Fibroblast of lung (primary cell): ENCODE data around the gene TUBB. TPM values are rescaled to one million over a fixed set of nuclear protein-coding genes. Genes with fewer than 3 reads are reported as not detected.
A peak's percentile ranks its signal among the peaks of the same experiment; 100 is the strongest.
"Not testable (repeated sequence)": the region's sequence is repeated elsewhere in the genome, so short reads cannot be mapped to it uniquely, and the experiment has no call there.

Experiments
- DNase-seq, 2 donors: peaks; one replicate each; pipeline versions ENCODE4 v3.0.0 to v3.0.0-alpha.2; 2010; ENCODE audit warnings: low read depth in 2 of 2
- H2AFZ ChIP-seq: 2 replicates; pipeline ENCODE4 v1.5.1; 2012; ENCODE audit warnings: low read length, control low read depth, inconsistent platforms
- H3K27ac ChIP-seq: 2 replicates; pipeline ENCODE4 v1.5.1; 2011; ENCODE audit warnings: low read length, control low read depth; ENCODE audit not compliant: insufficient read depth
- H3K27me3 ChIP-seq: 2 replicates; pipeline ENCODE4 v1.5.1; 2011; ENCODE audit warnings: mild to moderate bottlenecking, low read length; ENCODE audit not compliant: control insufficient read depth, insufficient read depth
- H3K36me3 ChIP-seq: 2 replicates; pipeline ENCODE4 v1.5.1; 2011; ENCODE audit warnings: low read length; ENCODE audit not compliant: control insufficient read depth, insufficient read depth
- H3K4me1 ChIP-seq: 2 replicates; pipeline ENCODE4 v1.5.1; 2011; ENCODE audit warnings: low read length; ENCODE audit not compliant: control insufficient read depth, insufficient read depth; ENCODE audit errors: extremely low read depth
- H3K4me2 ChIP-seq: 2 replicates; pipeline ENCODE4 v1.5.1; 2011; ENCODE audit warnings: low read length, control low read depth; ENCODE audit not compliant: insufficient read depth; ENCODE audit errors: extremely low read depth
- H3K4me3 ChIP-seq, 4 experiments: fragments of 200-600 bp in 1 of 4; sonication (generic) in 1 of 4; replicated peaks in 1 of 4; 2 replicates each; pipeline ENCODE4 v1.5.1; 2011 to 2016; ENCODE audit warnings: low read length in 4 of 4, low read depth in 3 of 4, mild to moderate bottlenecking in 3 of 4, control low read depth in 2 of 4, inconsistent platforms in 1 of 4, mixed read lengths in 1 of 4; ENCODE audit not compliant: insufficient read depth in 1 of 4; ENCODE audit errors: control extremely low read depth in 1 of 4
- H3K79me2 ChIP-seq: 2 replicates; pipeline ENCODE4 v1.5.1; 2012; ENCODE audit warnings: mild to moderate bottlenecking, low read length, inconsistent platforms; ENCODE audit not compliant: control insufficient read depth, insufficient read depth
- H3K9ac ChIP-seq: 2 replicates; pipeline ENCODE4 v1.5.1; 2011; ENCODE audit warnings: mild to moderate bottlenecking, low read length, control low read depth; ENCODE audit not compliant: insufficient read depth
- H3K9me3 ChIP-seq: 2 replicates; pipeline ENCODE4 v1.5.1; 2012; ENCODE audit warnings: low read depth, low read length; ENCODE audit not compliant: control insufficient read depth, insufficient read depth
- H4K20me1 ChIP-seq: 2 replicates; pipeline ENCODE4 v1.5.1; 2011; ENCODE audit warnings: low read length; ENCODE audit not compliant: control insufficient read depth, insufficient read depth; ENCODE audit errors: extremely low read depth
- CTCF ChIP-seq, 2 donors: IDR thresholded peaks in 1 of 2; conservative IDR thresholded peaks in 1 of 2; 1 replicate in 1 of 2; 2 replicates in 1 of 2; pipeline ENCODE4 v1.5.1; 2011 to 2012; ENCODE audit warnings: low read length in 2 of 2, control low read depth in 1 of 2, inconsistent platforms in 1 of 2, low read depth in 1 of 2, mild to moderate bottlenecking in 1 of 2
- EZH2 ChIP-seq: IDR thresholded peaks from 2 replicates; pipeline ENCODE4 v1.5.1; 2012; ENCODE audit warnings: low read length, control low read depth, mild to moderate bottlenecking; ENCODE audit errors: missing control alignments
- polyA plus RNA-seq, 2 donors: library from polyadenylated mRNA; depleted of rRNA in 1 of 2; stranded (reverse) in 1 of 2; unstranded in 1 of 2; fragments of >200 nt; gene quantifications; 2 replicates each; pipeline ENCODE4 v1.2.1, GENCODE V29; 2011 to 2012; ENCODE audit warnings: missing spikeins in 1 of 2
- total RNA-seq: library from RNA; depleted of rRNA; stranded (reverse); fragments of >200 nt; gene quantifications from 2 replicates; pipeline ENCODE4 v1.2.1, GENCODE V29; 2014

Gene TUBB
- total and polyA plus RNA-seq, 2 donors (not counting 1 experiment from before 2014, with no cell fraction given): 551 to 1,493 TPM

DNA sequence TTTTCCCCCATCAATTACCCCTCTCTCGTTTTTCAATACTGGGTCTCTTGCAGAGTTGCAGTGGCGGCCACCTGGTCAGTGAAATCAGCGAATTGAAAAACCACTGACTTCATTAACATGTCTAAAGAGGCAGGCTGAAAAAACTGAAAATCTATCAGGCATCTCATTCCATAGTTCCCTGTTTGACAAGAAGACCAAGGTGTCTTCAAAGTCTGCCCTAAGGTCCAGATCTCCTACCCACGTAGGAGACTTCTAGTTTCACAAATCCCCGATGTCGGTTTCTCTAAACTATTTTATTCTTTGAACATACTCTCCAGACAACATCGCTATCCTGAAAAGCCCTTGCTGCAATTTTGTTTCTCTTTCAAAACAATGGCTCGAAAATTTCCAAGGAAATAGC, 796 bp upstream of the TUBB start:
- DNase-seq: peak in 1 of 2 donors; percentile 29

GRCh38 chr6:30720738-30721197, 616 bp downstream of the TUBB start:
- peak in 1 of 2 donors; percentile 39 for DNase-seq
- Histone ChIP-seq H3K27ac (peak overlapping the region; percentile 94), H4K20me1 (peaks cover 5% of the 10 kb centered on the region), H3K27me3 (no peaks in the 10 kb centered on the region), H3K9ac (peak overlapping the region; percentile 87), H3K9me3 (no peaks in the 10 kb centered on the region), H2AFZ (no peak overlapping the region), H3K4me1 (peaks cover 17% of the 10 kb centered on the region), H3K36me3 (peaks cover 14% of the 10 kb centered on the region), H3K79me2 (peaks cover 72% of the 10 kb centered on the region), H3K4me2 (no peak overlapping the region), H3K4me3 (peak overlapping the region; percentile 57 to 96 (median 85))
- TF ChIP-seq CTCF (conservative IDR thresholded peaks at IDR 0.05 in 1 of 2, IDR thresholded peaks at IDR 0.05 in 1 of 2; ENCODE audit: low read depth in 1 of 2, low read length in 2 of 2) (no peak), EZH2 (no peak)

More for the DNA sequence above, 796 bp upstream of the TUBB start:
- peaks cover 60% of the 10 kb centered on the region for H3K79me2 ChIP-seq
- no peaks in the 10 kb centered on the region for H3K9me3 ChIP-seq
- peak overlapping the region; percentile 22 for H2AFZ ChIP-seq
- H3K36me3 ChIP-seq: peaks cover 12% of the 10 kb centered on the region
- H3K4me1 ChIP-seq: peaks cover 9% of the 10 kb centered on the region
- peak overlapping the region; percentile 67 to 87 (median 73) for H3K4me3 ChIP-seq
- TF ChIP-seq EZH2 (no peak), CTCF (conservative IDR thresholded peaks at IDR 0.05 in 1 of 2, IDR thresholded peaks at IDR 0.05 in 1 of 2; ENCODE audit: low read depth in 1 of 2, low read length in 2 of 2) (no peak)
- peak overlapping the region; percentile 83 for H3K27ac ChIP-seq
- H3K4me2 ChIP-seq: peak overlapping the region; percentile 97
- peaks cover 5% of the 10 kb centered on the region for H4K20me1 ChIP-seq
- H3K9ac ChIP-seq: peak overlapping the region; percentile 62
- H3K27me3 ChIP-seq: no peaks in the 10 kb centered on the region

GRCh38 chr6:30721198-30722024, 1.3 kb downstream of the TUBB start:
- H2AFZ ChIP-seq: no peak overlapping the region

GRCh38 chr6:30722025-30722279, 1.8 kb downstream of the TUBB start:
- not testable (repeated sequence) for H2AFZ ChIP-seq
- peak overlapping the region; percentile 92 for H3K27ac ChIP-seq
- peak in 1 of 2 donors; percentile 56 for DNase-seq

More at GRCh38 chr6:30721198-30722024, 1.3 kb downstream of the TUBB start:
- peak in 1 of 2 donors; percentile 14 for TF ChIP-seq CTCF (conservative IDR thresholded peaks at IDR 0.05 in 1 of 2, IDR thresholded peaks at IDR 0.05 in 1 of 2; ENCODE audit: low read depth in 1 of 2, low read length in 2 of 2)
- no peak for TF ChIP-seq EZH2
- Histone ChIP-seq H3K27me3 (no peaks in the 10 kb centered on the region), H3K27ac (peak overlapping the region; percentile 94), H3K36me3 (peaks cover 14% of the 10 kb centered on the region), H4K20me1 (peaks cover 5% of the 10 kb centered on the region), H3K4me2 (peak overlapping the region; percentile 92), H3K4me3 (peak overlapping the region; percentile 77 to 97 (median 94)), H3K4me1 (peaks cover 16% of the 10 kb centered on the region), H3K9me3 (no peaks in the 10 kb centered on the region), H3K79me2 (peaks cover 71% of the 10 kb centered on the region), H3K9ac (peak overlapping the region; percentile 96)
- peak; percentile 82 to 90 for DNase-seq

More at GRCh38 chr6:30722025-30722279, 1.8 kb downstream of the TUBB start:
- not testable (repeated sequence) for H4K20me1 ChIP-seq, H3K27me3 ChIP-seq, H3K9me3 ChIP-seq
- Histone ChIP-seq H3K4me2 (peak overlapping the region; percentile 92), H3K4me3 (peak overlapping the region; percentile 73 to 97 (median 76)), H3K79me2 (peaks cover 66% of the 10 kb centered on the region), H3K36me3 (peaks cover 14% of the 10 kb centered on the region), H3K9ac (peak overlapping the region; percentile 96), H3K4me1 (peaks cover 15% of the 10 kb centered on the region)
